BLaER1 (cell line): ENCODE measurements around the gene ZMAT3.
"Not testable (repeated sequence)": the region's sequence is repeated elsewhere in the genome, so short reads cannot be mapped to it uniquely, and the experiment has no call there.

Source experiments
- H3K27ac ChIP-seq: shearing (Covaris generic); formaldehyde crosslinking; 2 replicates; pipeline ENCODE4 v1.8.1; 2022
- H3K27me3 ChIP-seq: shearing (Covaris generic); formaldehyde crosslinking; 2 replicates; pipeline ENCODE4 v1.8.1; 2022
- H3K36me3 ChIP-seq: shearing (Covaris generic); formaldehyde crosslinking; 2 replicates; pipeline ENCODE4 v1.8.1; 2022
- H3K4me1 ChIP-seq: shearing (Covaris generic); formaldehyde crosslinking; 2 replicates; pipeline ENCODE4 v1.8.1; 2022
- H3K4me2 ChIP-seq: shearing (Covaris generic); formaldehyde crosslinking; 2 replicates; pipeline ENCODE4 v1.8.1; 2022
- H3K4me3 ChIP-seq: shearing (Covaris generic); formaldehyde crosslinking; 2 replicates; pipeline ENCODE4 v1.8.1; 2022
- H3K9ac ChIP-seq: shearing (Covaris generic); formaldehyde crosslinking; 2 replicates; pipeline ENCODE4 v1.8.1; 2022
- H3K9me3 ChIP-seq: shearing (Covaris generic); formaldehyde crosslinking; 2 replicates; pipeline ENCODE4 v1.8.1; 2022
- H4K20me1 ChIP-seq: shearing (Covaris generic); formaldehyde crosslinking; 2 replicates; pipeline ENCODE4 v1.8.1; 2022
- Cebpa-rat ChIP-seq: shearing (Covaris generic); IDR thresholded peaks from 2 replicates; pipeline ENCODE4 v1.8.1; 2022

Gene ZMAT3

DNA sequence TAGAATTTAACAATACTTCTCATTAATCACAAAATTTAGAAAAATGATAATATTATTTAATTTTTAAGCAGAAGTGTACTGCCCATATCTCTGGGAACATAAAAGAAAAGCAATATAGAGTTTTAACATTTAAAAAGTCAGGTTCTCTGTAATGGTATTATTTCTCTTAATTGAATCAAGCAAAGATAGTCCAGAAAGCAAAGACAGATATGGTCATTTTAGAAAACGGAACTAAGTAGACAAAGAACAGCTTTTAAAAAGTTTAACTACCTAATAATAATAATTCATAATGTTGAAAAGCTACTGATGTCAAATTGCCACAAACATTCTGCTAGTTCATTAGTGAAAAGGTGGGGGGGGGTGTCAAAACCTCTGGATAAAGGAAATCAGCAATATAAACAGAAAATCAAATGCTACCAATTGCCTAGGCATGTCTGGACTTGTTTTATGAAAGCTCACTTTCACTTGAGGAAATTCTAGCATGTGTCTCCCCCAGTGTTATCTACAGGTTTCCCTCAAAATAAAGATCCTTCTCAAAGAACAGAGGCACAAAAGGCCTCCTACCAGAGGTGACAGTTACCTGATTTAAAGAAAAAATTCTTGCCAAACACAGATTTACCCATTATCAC is 1.7 kb downstream of the ZMAT3 start:
- peak overlapping the region; percentile 85 for H3K4me3 ChIP-seq
- no peaks in the 10 kb centered on the region for H3K9me3 ChIP-seq
- H3K4me2 ChIP-seq = peak overlapping the region; percentile 91
- no peak for TF ChIP-seq Cebpa-rat
- H4K20me1 ChIP-seq = peaks cover 33% of the 10 kb centered on the region; the same call in 1 of the 2 replicates
- H3K4me1 ChIP-seq = peaks cover 72% of the 10 kb centered on the region
- H3K27ac ChIP-seq = peak overlapping the region; percentile 92
- peak overlapping the region; percentile 86 for H3K9ac ChIP-seq
- H3K36me3 ChIP-seq = peaks cover 30% of the 10 kb centered on the region
- no peaks in the 10 kb centered on the region for H3K27me3 ChIP-seq

- H3K36me3 ChIP-seq = peaks cover 39% of the 10 kb centered on the region
- peak overlapping the region; percentile 92 for H3K27ac ChIP-seq
- H3K4me1 ChIP-seq = peaks cover 62% of the 10 kb centered on the region
- H3K27me3 ChIP-seq = no peaks in the 10 kb centered on the region
- H3K9me3 ChIP-seq = no peaks in the 10 kb centered on the region
- H4K20me1 ChIP-seq = peaks cover 42% of the 10 kb centered on the region; the same call in 1 of the 2 replicates
- H3K9ac ChIP-seq = peak overlapping the region; percentile 86
- peak overlapping the region; percentile 85 for H3K4me3 ChIP-seq
- no peak for TF ChIP-seq Cebpa-rat
- peak overlapping the region; percentile 91 for H3K4me2 ChIP-seq
Measured at GRCh38 chr3:179068779-179069530, 2.7 kb downstream of the ZMAT3 start.

DNA sequence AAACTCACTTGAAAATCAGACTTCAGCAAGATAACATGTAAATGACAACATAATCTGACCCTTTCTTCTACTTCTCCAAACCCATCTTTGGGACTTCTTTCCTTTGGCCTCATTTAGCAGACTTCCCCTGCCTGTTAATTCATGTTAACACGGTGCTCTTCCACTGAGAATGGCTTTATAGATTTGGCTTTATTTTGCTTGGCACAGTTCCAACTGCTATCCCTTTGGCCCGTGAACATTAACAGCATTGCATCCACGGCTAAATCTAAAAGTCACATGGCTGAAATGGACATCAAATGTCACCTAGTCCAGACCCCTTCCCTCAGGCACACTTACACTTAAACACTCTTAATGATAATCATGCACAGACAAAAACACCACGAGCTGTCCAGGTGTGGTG is 3.8 kb downstream of the ZMAT3 start:
- H4K20me1 ChIP-seq = peaks cover 53% of the 10 kb centered on the region; the same call in 1 of the 2 replicates
- H3K27ac ChIP-seq = no peak overlapping the region
- no peak for TF ChIP-seq Cebpa-rat
- H3K27me3 ChIP-seq = no peaks in the 10 kb centered on the region
- H3K4me1 ChIP-seq = peaks cover 51% of the 10 kb centered on the region
- no peak overlapping the region for H3K4me3 ChIP-seq
- no peak overlapping the region for H3K9ac ChIP-seq
- H3K4me2 ChIP-seq = 0 out of 2 replicates have a peak overlapping the region, but pooled peaks have one; percentile 5
- H3K36me3 ChIP-seq = peaks cover 49% of the 10 kb centered on the region
- H3K9me3 ChIP-seq = no peaks in the 10 kb centered on the region

DNA sequence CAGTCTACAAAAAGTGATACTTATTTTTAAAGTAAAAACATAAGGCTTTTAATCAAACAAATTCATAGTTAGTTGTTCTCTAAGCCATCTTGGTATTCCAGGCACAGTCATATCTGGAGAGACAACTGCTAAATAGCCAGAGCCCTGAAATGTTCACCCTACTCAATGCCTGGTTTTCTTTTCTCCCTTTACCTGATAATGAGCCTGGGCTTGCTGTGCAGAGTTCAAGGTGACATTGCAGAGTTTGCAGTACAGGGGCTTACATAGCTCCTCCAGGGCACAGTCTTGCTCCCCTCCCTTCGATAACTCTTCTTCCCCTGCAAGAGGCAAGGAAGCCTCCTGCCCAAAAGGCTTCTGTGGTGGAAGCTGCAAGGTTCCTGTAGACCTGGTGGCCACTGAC is 4.3 kb downstream of the ZMAT3 start:
- peaks cover 54% of the 10 kb centered on the region for H3K36me3 ChIP-seq
- H3K4me1 ChIP-seq = peaks cover 47% of the 10 kb centered on the region
- no peaks in the 10 kb centered on the region for H3K27me3 ChIP-seq
- H3K27ac ChIP-seq = no peak overlapping the region
- no peak overlapping the region for H3K9ac ChIP-seq
- H3K4me2 ChIP-seq = no peak overlapping the region
- TF ChIP-seq Cebpa-rat = no peak
- H4K20me1 ChIP-seq = peaks cover 58% of the 10 kb centered on the region; the same call in 1 of the 2 replicates
- H3K9me3 ChIP-seq = no peaks in the 10 kb centered on the region
- no peak overlapping the region for H3K4me3 ChIP-seq

- Histone ChIP-seq H3K4me3 (no peak overlapping the region), H3K36me3 (peaks cover 81% of the 10 kb centered on the region), H4K20me1 (peaks cover 80% of the 10 kb centered on the region; the same call in 1 of the 2 replicates), H3K9me3 (peaks cover 9% of the 10 kb centered on the region; the same call in 1 of the 2 replicates), H3K4me2 (no peak overlapping the region), H3K4me1 (peaks cover 29% of the 10 kb centered on the region), H3K27ac (no peak overlapping the region), H3K9ac (no peak overlapping the region), H3K27me3 (no peaks in the 10 kb centered on the region)
- no peak for TF ChIP-seq Cebpa-rat
Measured at GRCh38 chr3:179063945-179064560, 7.6 kb downstream of the ZMAT3 start.

DNA sequence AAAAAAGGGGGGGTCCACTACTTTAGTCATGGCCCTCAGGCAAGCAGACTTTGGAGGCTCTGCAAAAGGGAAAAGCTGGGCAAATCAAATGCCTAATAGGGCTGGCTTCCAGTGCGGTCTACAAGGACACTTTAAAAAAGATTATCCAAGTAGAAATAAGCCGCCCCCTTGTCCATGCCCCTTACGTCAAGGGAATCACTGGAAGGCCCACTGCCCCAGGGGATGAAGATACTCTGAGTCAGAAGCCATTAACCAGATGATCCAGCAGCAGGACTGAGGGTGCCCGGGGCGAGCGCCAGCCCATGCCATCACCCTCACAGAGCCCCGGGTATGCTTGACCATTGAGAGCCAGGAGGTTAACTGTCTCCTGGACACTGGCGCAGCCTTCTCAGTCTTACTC is 15.3 kb downstream of the ZMAT3 start:
- Histone ChIP-seq H3K27me3 (no peaks in the 10 kb centered on the region), H3K36me3 (peaks cover 89% of the 10 kb centered on the region), H3K9ac (no peak overlapping the region), H3K27ac (no peak overlapping the region), H3K9me3 (peaks cover 47% of the 10 kb centered on the region), H3K4me1 (no peaks in the 10 kb centered on the region), H3K4me3 (no peak overlapping the region), H4K20me1 (peaks cover 31% of the 10 kb centered on the region; the same call in 1 of the 2 replicates), H3K4me2 (no peak overlapping the region)
- TF ChIP-seq Cebpa-rat = no peak

GRCh38 chr3:179054565-179054964 is 17.0 kb downstream of the ZMAT3 start:
- not testable (repeated sequence) for H3K4me2 ChIP-seq, H3K27ac ChIP-seq, H3K4me3 ChIP-seq, H3K4me1 ChIP-seq, H3K27me3 ChIP-seq, H3K9ac ChIP-seq
- Histone ChIP-seq H3K36me3 (peaks cover 81% of the 10 kb centered on the region), H3K9me3 (peaks cover 61% of the 10 kb centered on the region), H4K20me1 (peaks cover 26% of the 10 kb centered on the region; the same call in 1 of the 2 replicates)

- Histone ChIP-seq H3K4me2 (peak overlapping the region; percentile 53), H3K9ac (no peak overlapping the region; the same call in 1 of the 2 replicates), H4K20me1 (peaks cover 20% of the 10 kb centered on the region; the same call in 1 of the 2 replicates), H3K27ac (peak overlapping the region; percentile 60), H3K4me1 (peaks cover 29% of the 10 kb centered on the region), H3K27me3 (no peaks in the 10 kb centered on the region), H3K9me3 (peaks cover 76% of the 10 kb centered on the region), H3K4me3 (peak overlapping the region; percentile 20; the same call in 1 of the 2 replicates), H3K36me3 (peaks cover 27% of the 10 kb centered on the region; the same call in 1 of the 2 replicates)
- TF ChIP-seq Cebpa-rat = no peak
Measured at GRCh38 chr3:179046497-179047353, 24.9 kb downstream of the ZMAT3 start.
